GM20000 (cell line): ENCODE measurements around the gene SYCP2L.

Experiments
- DNase-seq: peaks from one replicate; pipeline ENCODE4 v3.0.0; 2012; ENCODE audit warnings: low spot score
- TF ChIP-seq, protein P1 (sequence below): IDR thresholded peaks from 2 replicates; pipeline ENCODE4 v1.5.1; 2012; ENCODE audit warnings: mild to moderate bottlenecking, control low read depth; ENCODE audit errors: extremely low read depth, missing control alignments

Gene SYCP2L

DNA sequence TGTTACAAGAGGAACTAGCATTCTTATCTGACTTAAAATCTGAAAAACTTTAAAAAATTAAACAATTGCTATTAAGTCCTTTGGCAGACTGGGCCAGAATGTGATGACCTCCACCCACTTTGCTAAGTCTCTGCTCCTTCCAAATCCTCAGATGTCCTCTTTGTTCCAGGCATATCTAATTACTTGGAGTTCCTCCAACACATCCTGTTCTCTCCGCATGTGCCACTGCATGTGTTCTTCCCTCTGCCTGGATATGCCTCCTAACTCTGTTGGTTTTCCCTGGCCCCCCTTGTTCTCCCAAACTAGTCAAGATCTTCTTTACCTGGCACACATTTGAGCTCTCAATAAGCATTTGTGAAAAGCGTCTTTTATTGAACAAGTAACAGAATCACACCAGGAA, 134.2 kb downstream of the SYCP2L start:
- TF ChIP-seq, protein P1, sequence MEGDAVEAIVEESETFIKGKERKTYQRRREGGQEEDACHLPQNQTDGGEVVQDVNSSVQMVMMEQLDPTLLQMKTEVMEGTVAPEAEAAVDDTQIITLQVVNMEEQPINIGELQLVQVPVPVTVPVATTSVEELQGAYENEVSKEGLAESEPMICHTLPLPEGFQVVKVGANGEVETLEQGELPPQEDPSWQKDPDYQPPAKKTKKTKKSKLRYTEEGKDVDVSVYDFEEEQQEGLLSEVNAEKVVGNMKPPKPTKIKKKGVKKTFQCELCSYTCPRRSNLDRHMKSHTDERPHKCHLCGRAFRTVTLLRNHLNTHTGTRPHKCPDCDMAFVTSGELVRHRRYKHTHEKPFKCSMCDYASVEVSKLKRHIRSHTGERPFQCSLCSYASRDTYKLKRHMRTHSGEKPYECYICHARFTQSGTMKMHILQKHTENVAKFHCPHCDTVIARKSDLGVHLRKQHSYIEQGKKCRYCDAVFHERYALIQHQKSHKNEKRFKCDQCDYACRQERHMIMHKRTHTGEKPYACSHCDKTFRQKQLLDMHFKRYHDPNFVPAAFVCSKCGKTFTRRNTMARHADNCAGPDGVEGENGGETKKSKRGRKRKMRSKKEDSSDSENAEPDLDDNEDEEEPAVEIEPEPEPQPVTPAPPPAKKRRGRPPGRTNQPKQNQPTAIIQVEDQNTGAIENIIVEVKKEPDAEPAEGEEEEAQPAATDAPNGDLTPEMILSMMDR: no peak
- DNase-seq: no peak

DNA sequence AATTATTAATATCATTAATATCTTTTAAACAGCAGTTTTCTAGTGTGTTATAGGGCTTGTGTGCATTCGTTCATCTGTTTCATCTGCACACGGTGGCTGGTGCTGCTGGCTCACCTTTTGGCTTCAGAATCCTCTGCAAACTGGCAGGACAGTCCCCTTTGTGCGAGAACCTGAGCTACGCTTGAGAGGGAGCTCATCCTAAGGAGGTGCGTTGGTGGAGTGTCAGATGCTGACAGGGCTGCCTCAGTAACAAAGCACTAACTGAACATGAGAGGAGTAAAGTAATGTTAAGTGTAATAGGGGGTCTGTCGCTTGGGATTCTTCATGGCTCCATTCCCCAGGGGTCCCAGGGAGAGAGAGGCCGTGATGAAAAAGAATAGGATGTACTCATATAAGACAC, 134.9 kb downstream of the SYCP2L start:
- TF ChIP-seq, protein P1: no peak
- no peak for DNase-seq

DNA sequence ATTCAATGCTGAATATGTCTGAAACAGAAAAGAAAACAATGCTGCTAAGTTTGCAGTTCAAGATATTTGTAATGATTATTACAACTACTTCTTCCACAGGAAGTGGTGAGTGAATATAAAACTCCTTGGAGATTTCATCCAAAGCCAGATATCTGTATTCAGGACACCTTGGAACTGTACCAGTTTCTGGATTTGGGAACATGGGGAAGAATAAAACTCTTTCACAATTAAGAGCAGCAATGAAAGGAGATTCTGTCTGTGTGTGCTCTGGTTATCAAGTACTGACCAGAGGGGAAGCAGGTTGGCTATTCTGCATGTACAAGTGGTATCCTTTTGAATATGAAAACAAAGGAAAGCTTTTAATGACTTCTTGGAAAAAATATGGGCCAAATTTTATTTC, 136.2 kb downstream of the SYCP2L start:
- no peak for DNase-seq
- TF ChIP-seq, protein P1: no peak
